ENCODE data around the gene LOXL3.

Gene LOXL3

DNA sequence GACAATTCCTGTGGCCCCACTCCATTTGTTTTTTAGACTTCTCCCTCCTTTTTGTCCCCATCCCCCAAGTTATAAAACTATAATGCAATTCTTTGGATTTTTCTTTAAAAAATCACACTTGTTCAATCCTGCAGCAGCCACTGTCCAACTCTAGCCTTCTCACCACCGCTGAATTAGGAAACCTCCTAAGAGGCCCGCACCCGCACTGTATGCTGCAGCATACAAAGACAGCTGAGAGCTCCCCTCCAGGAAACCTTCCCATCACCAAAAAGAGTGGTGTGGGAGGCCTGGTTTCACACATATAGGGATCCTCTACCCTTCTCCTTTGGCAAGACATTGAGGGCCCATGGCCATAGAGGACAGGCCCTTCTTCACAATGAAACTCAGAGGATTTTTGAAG, 49.2 kb downstream of the LOXL3 start:
- no peak for DNase-seq

GRCh38 chr2:74503506-74504475, 50.0 kb downstream of the LOXL3 start:
- no peak for DNase-seq

DNA sequence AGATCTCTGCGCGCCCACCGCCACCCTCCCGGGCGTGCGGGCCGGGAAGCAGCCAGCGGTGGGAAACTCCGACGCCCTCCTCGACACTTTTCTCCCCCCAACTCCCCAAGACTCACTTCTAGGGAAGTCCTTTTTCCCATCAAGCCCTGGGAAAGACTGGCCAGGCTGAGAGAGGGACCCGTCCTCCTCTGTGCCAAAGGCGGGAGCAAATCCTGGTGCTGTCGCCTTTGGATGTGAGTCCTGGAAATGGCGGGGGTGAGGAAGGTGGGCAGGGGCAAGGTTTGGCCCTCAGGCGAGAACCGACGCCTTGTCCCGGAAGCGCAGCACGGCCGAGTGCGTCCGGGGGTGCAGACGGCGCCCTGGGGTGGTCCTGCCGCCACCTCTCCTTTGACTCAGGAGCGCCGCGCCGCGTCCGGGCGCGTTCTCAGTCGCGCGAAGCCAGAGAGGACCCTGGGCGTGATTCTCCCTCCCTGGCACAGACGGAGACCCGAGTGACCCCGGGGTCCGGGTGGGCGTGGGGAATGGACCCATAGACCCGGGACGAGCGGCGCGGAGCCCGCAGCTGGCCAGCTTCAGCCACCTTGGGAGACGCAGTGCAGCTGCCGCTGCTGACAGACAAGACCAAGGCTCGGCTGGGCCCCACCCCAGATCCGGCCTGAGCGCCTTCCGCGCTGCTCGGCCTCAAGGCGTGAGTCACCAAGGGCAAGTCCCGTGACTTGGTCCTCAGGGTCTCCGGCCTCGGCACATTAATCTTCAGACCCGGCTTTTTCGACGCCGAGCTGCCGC, 50.8 kb downstream of the LOXL3 start:
- peak; percentile 61 for DNase-seq

DNA sequence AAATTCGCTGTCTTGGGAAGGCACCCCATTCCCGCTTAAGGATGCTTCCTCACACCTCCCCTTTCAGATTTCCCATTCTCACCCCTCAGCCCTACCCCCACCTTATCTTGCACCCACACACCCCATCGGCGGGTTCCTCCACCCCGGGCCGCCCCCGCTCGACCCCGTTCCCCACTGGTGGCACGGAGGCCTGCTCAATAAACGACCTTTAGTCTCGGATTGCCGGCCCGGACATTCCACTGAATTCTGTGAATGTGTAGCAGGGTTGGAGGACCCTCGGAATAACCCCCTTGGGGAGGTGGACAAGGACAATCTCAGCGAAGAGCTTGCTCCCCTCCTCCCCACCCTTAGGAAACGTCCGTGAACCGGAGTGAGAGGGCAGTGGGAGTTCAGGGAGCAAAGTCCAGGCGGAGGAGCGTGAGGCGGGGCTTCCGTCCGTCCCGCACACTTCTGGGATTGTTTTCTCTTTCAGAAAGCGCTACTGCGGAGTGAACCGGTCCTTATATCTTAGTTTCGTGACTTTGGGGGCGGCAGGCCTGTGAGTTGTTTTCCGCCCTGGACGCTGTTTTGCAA, 51.5 kb downstream of the LOXL3 start:
- DNase-seq, result no peak

DNA sequence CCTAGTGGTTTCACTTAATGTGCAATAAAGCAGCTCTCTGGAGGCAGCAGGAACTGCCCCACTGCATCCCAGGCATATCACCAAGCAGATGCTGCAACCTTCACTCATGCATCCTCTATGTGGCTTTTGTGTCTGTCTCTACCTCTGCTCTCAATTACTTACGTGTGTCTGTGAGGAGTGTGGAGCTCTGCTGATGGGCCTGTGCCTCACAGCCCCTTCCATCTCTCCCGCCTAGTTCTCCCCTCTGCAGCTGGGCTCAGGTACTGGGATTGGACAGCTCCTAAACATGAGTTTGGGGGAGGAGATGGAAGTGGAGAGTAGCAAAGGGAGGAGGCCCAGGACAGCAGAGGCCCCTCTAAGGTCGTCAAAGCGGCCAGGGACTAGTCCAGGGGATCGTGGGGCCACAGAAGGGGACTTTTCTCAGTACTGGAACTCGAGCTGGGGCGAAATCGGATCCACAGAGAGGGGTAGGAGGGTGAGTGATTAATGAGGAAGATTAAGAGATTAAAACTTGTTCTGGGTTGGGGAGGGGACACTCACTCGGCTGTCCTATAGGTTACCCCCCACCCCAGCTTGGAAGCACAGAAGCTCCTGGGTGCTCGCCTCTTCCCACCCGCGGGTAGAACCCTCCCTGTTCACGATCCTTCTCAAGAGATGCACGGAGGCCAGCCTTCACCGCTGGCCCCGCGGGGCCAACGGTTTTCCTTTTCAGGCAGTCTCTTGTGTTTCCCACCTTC, 52.2 kb downstream of the LOXL3 start:
- DNase-seq, result no peak

DNA sequence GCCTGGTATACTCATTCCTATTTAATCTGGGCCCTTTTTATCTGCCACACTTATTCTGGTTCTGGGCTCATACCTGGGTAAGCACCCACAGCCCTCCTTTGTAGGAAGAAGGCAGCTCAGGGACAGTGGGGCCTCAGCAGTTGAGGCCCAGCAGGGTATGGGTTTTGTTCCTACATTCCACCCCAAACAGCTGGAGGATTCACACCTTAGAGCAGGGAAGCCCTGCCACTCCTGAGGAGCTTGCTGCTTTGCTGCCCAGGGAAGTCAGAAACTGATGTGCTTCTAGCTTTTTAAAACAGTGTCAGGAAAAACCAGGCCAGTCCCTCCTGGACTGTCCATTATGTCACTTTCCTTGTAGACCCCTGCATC, 53.2 kb downstream of the LOXL3 start:
- no peak for DNase-seq

GRCh38 chr2:74499940-74500577, 53.7 kb downstream of the LOXL3 start:
- DNase-seq, result no peak

DNA sequence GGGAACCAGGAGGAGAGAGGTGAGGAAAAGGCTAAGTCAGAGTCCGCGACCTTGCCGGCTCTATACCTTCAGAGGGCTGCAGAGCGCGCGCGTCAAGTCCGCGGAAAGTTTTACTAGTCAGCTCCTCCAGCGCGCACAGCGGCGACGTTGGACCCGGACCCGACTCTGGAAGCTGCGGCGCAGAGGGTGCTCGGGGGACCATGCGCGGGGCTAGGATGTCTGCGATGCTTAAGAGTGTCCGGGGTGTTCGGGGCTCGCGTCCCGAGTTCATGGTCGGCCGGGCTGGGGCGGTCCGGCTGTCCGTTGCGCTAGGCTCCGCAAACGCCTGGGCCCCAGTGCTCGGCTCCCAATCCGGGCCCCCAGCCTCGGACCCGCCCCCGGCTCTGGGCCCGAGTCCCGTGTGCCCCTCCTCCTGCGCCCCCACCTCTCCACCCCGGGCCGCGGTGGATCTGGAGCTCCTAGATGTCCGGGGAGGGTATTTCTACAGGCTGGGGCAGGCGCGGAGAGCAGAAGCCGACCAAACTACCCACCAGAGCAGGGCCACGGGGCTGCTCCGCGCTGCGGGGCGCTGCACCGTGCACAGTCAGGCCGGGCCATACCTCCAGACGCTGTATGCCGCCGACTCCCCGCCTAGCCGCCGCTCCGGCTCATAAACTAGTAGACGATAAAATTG, 54.3 kb downstream of the LOXL3 start, which contains the start of gene LBX2:
Gene LBX2 (minus strand): TSS at position 337 of the 673 bp plus-strand sequence. CDS start 66 bp downstream, at position 271.
- peak; percentile 66 for DNase-seq

DNA sequence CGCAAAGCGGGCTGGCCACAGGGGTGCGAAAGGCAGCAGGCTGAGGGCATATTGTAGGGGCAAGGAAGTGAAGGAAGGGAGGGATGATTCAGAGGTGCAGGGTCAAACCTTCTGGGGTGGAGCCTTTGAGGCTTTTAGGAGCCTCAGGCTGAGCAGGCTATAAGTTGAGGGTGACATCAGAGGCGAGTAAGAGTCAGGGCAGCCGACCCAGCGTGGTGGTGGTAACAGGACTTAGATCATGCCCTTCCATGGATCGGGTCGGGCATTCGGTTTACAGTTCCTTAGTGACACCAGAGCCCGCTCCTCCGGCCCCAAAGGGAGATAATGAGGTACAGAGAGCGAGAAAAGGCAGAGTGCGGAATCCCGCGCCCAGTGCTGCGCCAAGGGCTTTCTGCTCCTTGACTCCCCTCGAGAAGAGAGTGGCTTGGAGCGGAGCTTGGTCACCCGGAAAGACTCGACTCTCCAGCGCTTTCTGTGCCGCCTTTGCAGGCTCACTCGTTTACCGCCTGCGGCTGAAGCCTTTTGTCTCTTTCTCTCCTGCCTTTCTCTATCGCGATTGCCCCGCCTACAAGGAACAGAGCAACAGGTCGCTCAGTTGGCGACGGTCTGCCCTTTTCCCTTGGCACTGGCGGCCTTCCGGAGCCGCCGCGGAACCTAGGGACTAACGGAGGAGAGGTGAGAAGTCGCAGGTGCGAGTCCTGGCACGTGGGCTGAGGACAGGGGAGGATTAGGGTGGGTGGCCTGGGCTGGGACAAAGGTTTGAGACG, 55.1 kb downstream of the LOXL3 start:
- peak; percentile 51 for DNase-seq

- DNase-seq, result peak; percentile 42
Measured at GRCh38 chr2:74497777-74498499, 55.8 kb downstream of the LOXL3 start.

DNA sequence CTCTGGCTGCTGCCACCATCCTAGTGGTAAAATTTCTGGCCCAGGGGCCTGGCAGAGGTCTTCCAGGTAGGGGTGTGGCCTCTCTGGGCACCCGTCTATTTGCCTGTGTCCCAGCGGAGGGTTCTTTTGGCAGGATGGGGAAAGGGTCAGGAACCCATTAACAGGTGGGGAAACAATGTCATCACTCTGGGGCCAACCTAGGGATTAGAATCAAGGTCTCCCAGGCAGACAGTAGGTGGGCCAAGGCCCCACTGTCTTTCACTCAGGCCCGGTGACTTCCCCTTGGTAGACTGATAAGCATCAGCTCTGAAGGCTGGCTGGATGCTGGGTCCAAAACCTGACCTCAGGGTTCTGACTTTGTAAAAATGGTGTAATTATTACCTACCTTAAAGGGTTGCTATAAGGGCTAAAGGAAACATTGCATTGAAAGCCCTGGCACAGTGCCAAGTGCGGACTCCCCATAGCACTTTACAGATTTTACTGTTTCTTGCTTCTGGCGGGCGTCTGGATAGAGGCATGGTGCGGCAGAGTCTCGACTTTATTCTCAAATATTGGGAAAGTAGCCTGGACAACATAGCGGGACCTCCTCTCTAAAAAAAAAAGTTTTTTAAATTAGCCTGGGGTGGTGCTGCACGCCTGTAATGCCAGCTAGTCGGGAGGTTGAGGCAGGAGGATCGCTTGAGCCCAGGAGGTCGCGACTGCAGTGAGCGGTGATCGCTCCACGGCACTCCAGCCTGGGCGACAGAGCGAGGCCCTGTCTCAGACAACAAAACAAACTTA, 56.6 kb downstream of the LOXL3 start:
- DNase-seq, result no peak

- no peak for DNase-seq
Measured at GRCh38 chr2:74495440-74495839, 58.3 kb downstream of the LOXL3 start.

- no peak for DNase-seq
Measured at GRCh38 chr2:74493546-74493945, 60.2 kb downstream of the LOXL3 start.

DNA sequence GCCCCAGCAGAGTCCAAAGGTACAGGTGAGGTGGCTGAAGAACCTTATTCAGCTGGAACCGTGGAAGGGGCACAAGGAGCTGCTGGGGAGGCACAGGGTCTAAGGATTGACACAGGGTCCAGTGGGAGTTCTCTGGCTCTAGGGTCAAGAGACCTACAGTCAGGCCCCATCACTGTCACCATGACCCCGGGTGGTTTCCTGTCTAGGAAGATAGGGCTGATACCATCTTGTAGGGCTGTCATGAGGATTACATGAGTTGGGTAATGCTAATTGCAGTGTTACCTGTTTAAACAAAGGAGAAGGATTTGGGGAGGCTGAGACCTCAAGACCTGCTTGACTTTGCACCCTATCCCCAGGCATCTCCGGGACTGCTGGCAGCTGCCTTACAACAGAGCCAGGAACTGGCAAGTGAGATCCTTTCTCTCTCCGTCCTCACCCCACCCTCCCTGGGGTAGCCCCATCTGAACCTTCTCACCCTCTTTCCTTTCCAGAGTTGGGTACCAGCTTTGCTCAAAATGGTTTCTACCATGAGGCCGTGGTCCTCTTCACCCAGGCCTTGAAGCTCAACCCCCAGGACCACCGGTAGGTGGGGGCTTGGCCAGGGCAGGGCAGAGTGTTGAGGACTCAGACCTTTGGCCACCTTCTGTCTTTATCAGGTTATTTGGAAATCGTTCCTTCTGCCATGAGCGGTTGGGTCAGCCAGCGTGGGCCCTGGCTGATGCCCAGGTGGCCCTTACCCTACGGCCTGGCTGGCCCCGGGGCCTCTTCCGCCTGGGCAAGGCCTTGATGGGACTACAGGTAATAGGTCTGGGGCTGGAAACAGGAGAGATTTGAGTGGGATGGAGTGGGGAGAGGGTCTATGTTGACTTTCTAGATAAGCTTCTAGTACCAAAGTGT, 61.8 kb downstream of the LOXL3 start:
- DNase-seq, result no peak

DNA sequence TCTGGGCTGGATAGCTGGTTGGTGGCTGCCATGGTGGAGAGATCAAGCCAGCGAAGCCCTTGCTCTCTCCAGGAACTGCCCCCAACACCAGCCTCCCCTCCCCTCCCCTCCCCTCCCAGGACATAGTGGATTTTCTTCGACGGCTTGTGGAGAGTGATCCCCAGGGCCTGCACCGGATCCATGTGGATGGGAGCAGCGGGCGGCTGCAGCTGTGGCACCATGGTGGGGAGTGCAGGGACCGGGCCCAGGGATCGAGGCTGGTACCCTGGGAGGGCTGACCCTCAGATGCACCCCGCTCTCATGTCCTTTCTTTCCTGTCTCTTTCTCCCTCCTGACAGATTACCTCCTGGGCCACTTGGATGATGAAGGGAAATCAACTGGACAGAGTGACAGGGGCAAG, 63.8 kb downstream of the LOXL3 start:
- DNase-seq, result no peak

DNA sequence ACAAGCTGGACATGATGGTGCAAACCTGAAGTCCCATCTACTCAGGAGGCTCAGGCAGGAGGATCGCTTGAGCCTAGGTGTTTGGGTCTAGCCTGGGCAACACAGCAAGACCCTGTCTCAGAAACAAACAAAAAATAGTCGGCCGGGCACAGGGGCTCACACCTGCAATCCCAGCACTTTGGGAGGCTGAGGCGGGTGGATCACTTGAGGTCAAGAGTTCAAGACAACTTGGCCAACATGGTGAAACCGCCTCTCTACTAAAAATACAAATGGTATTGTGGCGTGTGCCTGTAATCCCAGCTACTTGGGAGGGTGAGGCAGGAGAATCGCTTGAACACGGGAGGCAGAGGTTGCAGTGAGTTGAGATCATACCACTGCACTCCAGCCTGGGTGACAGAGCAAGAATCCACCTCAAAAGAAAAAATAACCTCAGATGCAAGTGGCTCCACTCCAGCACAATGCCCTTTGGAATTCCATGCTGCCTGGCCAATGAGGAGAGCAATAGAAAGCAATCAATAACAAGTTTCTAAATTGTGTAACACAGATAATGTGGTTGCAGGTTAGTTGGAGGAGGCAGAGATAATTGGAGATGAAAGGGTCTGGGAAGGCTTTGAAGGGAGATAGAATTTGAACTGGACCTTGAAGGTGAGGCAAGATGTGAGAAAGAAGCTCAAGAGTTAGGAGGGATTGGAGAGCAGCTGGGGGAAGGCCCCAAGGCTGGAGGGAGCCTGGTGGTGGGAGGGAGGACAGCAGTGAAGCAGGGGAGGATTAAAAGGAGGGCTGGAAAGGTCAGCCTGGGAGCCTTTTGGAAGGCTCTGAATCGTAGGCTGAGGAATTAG, 64.9 kb downstream of the LOXL3 start:
- DNase-seq, result no peak

GRCh38 chr2:74486141-74486540, 67.6 kb downstream of the LOXL3 start:
- DNase-seq, result no peak
